ENCODE measurements around the gene ARID1A.

The ARID1A gene

DNA sequence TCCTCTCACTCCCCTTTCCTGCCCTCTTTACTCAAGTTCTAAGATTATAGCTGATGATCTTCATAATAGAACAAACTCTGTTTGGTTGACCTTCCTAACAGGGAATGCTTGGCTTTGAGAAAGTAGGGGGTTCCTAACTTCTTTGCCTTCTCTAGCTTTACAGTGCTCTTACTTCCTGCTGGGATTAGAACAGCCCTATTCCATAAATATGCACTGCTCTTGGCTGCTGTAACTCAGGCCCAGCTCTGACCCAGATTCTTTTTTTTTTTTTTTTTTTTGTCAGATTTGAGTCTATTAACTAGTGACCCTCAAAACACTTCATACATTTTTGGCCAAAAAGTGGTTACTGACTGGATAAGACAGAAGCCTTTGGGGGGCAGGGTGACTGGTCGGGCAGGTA, 52.5 kb downstream of the ARID1A start:
- H3K79me2 ChIP-seq (ENCODE audit: insufficient read depth, low read length) = peaks cover 89% of the 10 kb centered on the region
- no peaks in the 10 kb centered on the region for H3K9me3 ChIP-seq (ENCODE audit: insufficient read depth, low read length)
- no peaks in the 10 kb centered on the region for H4K20me1 ChIP-seq (ENCODE audit: low read depth, low read length)
- H3K9me2 ChIP-seq (replicated peaks; ENCODE audit: insufficient read depth, low read length) = no peaks in the 10 kb centered on the region
- H2AFZ ChIP-seq (ENCODE audit: low read depth, low read length, severe bottlenecking) = no peak overlapping the region
- no peak overlapping the region for H3K4me2 ChIP-seq (ENCODE audit: low read depth, low read length, poor library complexity, severe bottlenecking)
- peaks cover 10% of the 10 kb centered on the region for H3F3A ChIP-seq (ENCODE audit: insufficient read depth)
- no peak overlapping the region for H3K4me3 ChIP-seq (ENCODE audit: insufficient read depth, low read length, poor library complexity, severe bottlenecking)
- TF ChIP-seq, protein P1, sequence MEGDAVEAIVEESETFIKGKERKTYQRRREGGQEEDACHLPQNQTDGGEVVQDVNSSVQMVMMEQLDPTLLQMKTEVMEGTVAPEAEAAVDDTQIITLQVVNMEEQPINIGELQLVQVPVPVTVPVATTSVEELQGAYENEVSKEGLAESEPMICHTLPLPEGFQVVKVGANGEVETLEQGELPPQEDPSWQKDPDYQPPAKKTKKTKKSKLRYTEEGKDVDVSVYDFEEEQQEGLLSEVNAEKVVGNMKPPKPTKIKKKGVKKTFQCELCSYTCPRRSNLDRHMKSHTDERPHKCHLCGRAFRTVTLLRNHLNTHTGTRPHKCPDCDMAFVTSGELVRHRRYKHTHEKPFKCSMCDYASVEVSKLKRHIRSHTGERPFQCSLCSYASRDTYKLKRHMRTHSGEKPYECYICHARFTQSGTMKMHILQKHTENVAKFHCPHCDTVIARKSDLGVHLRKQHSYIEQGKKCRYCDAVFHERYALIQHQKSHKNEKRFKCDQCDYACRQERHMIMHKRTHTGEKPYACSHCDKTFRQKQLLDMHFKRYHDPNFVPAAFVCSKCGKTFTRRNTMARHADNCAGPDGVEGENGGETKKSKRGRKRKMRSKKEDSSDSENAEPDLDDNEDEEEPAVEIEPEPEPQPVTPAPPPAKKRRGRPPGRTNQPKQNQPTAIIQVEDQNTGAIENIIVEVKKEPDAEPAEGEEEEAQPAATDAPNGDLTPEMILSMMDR (IDR thresholded peaks at IDR 0.05; ENCODE audit: insufficient read depth, low read length, poor library complexity, severe bottlenecking) = no peak
- TF ChIP-seq EZH2phosphoT487 (conservative IDR thresholded peaks at IDR 0.05; ENCODE audit: low read length) = no peak
- no peaks in the 10 kb centered on the region for H3K27me3 ChIP-seq (ENCODE audit: low read length)
- peaks cover 40% of the 10 kb centered on the region for H3K36me3 ChIP-seq (ENCODE audit: low read length)
- H3K27ac ChIP-seq (ENCODE audit: low read depth, low read length) = no peak overlapping the region
- no peak overlapping the region for H3K9ac ChIP-seq (ENCODE audit: low read length)

DNA sequence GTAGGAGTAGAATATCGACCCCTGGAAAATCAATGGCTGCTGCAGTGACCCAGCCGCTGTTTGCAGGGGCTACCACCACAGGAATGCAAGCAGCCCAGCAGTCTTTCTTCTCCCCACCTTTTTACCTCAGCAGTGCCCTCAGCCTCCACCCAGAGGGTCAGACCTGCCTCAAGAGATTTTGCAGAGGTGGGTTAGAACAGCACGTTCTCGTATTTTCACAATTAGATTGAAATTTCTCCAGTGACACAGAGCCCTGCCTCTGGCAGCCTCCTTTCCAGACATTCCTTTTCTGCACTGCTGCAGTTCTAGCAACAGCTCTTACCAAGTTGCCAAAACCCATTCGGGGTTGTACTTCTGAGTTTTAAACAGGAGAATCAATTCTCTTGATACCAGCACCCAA, 53.6 kb downstream of the ARID1A start:
- Histone ChIP-seq H3K9me3 (ENCODE audit: insufficient read depth, low read length) (no peaks in the 10 kb centered on the region), H3K36me3 (ENCODE audit: low read length) (peaks cover 42% of the 10 kb centered on the region), H3K79me2 (ENCODE audit: insufficient read depth, low read length) (peaks cover 91% of the 10 kb centered on the region), H3K27me3 (ENCODE audit: low read length) (no peaks in the 10 kb centered on the region), H3K27ac (ENCODE audit: low read depth, low read length) (no peak overlapping the region), H3K4me2 (ENCODE audit: low read depth, low read length, poor library complexity, severe bottlenecking) (no peak overlapping the region), H2AFZ (ENCODE audit: low read depth, low read length, severe bottlenecking) (no peak overlapping the region), H3K9me2 (replicated peaks; ENCODE audit: insufficient read depth, low read length) (no peaks in the 10 kb centered on the region), H3K9ac (ENCODE audit: low read length) (no peak overlapping the region), H3F3A (ENCODE audit: insufficient read depth) (0 out of 2 replicates have a peak, but pooled peaks cover 2% of the 10 kb centered on the region), H3K4me3 (ENCODE audit: insufficient read depth, low read length, poor library complexity, severe bottlenecking) (no peak overlapping the region), H4K20me1 (ENCODE audit: low read depth, low read length) (no peaks in the 10 kb centered on the region)
- TF ChIP-seq EZH2phosphoT487 (conservative IDR thresholded peaks at IDR 0.05; ENCODE audit: low read length) = no peak
- TF ChIP-seq, protein P1 (IDR thresholded peaks at IDR 0.05; ENCODE audit: insufficient read depth, low read length, poor library complexity, severe bottlenecking) = no peak

DNA sequence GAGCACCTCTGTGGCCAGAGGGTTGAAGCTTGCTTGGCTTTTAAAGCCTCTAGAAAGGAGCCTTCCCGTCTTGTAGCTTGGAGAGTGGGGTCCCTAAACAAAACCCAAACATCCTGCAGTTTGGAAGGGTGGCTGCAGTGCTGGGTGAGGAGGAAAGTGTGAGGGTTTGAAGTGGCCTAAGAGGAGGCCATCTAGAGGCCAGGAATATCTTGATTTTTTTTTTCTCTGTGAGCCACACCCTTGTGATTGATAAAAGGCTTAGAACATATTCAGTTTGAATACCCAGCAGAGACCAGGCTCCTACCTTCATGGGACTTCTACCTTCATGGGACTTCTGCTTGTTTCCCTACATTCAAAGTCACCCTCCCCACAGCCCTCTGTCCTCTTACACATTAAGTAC, 54.6 kb downstream of the ARID1A start:
- no peak for TF ChIP-seq EZH2phosphoT487 (conservative IDR thresholded peaks at IDR 0.05; ENCODE audit: low read length)
- TF ChIP-seq, protein P1 (IDR thresholded peaks at IDR 0.05; ENCODE audit: insufficient read depth, low read length, poor library complexity, severe bottlenecking) = no peak
- Histone ChIP-seq H3K4me2 (ENCODE audit: low read depth, low read length, poor library complexity, severe bottlenecking) (no peak overlapping the region), H3K79me2 (ENCODE audit: insufficient read depth, low read length) (peaks cover 91% of the 10 kb centered on the region), H3K9me3 (ENCODE audit: insufficient read depth, low read length) (no peaks in the 10 kb centered on the region), H2AFZ (ENCODE audit: low read depth, low read length, severe bottlenecking) (no peak overlapping the region), H3K9ac (ENCODE audit: low read length) (no peak overlapping the region), H3K27me3 (ENCODE audit: low read length) (no peaks in the 10 kb centered on the region), H4K20me1 (ENCODE audit: low read depth, low read length) (no peaks in the 10 kb centered on the region), H3F3A (ENCODE audit: insufficient read depth) (no peaks in the 10 kb centered on the region), H3K27ac (ENCODE audit: low read depth, low read length) (no peak overlapping the region), H3K9me2 (replicated peaks; ENCODE audit: insufficient read depth, low read length) (no peaks in the 10 kb centered on the region), H3K4me3 (ENCODE audit: insufficient read depth, low read length, poor library complexity, severe bottlenecking) (no peak overlapping the region), H3K36me3 (ENCODE audit: low read length) (peaks cover 36% of the 10 kb centered on the region; the same call in 1 of the 2 replicates)
